Left ventricle myocardium superior (tissue), 1 donor: ENCODE results near the gene ADCK1. TPM values are rescaled to one million over a fixed set of nuclear protein-coding genes. Genes with fewer than 3 reads are reported as not detected.
"Not testable (repeated sequence)": the region's sequence is repeated elsewhere in the genome, so short reads cannot be mapped to it uniquely, and the experiment has no call there.

Source experiments
- ATAC-seq: fragments of 200-7000 bp; cut with Tn5 transposase; one replicate; pipeline ENCODE4 v1.9.1; 2020; ENCODE audit warnings: mild to moderate bottlenecking, moderate library complexity
- DNase-seq: peaks from one replicate; pipeline ENCODE4 v3.0.0-alpha.2; 2020
- intact Hi-C: fragments of 100-400 bp; cut with micrococcal nuclease; formaldehyde crosslinking; loops from one replicate; pipeline ENCODE4 v1.11.0; 2022
- long read RNA-seq: library from polyadenylated mRNA; unstranded; transcript quantifications from one replicate; pipeline ENCODE4 v2.0.0, GENCODE V29; 2021
- total RNA-seq: library from RNA; stranded (reverse); fragmentation: NEBNext Ultra II Directional; extraction: Animal tissue kit (Norgen Biotek cat#: 25700); gene quantifications from one replicate; pipeline ENCODE4 v1.2.1, GENCODE V29; 2021
- donor health status: DM: no; HTN: yes; CAD: no; lungs with severe emphysema.

ADCK1 gene, protein sequence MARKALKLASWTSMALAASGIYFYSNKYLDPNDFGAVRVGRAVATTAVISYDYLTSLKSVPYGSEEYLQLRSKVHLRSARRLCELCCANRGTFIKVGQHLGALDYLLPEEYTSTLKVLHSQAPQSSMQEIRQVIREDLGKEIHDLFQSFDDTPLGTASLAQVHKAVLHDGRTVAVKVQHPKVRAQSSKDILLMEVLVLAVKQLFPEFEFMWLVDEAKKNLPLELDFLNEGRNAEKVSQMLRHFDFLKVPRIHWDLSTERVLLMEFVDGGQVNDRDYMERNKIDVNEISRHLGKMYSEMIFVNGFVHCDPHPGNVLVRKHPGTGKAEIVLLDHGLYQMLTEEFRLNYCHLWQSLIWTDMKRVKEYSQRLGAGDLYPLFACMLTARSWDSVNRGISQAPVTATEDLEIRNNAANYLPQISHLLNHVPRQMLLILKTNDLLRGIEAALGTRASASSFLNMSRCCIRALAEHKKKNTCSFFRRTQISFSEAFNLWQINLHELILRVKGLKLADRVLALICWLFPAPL
- 11.0 TPM for total RNA-seq
- long read RNA-seq, transcript ADCK1-201 (11 exons, 2,234 nt) = major isoform, 6 of 11 reads
- long read RNA-seq, partial matches to known transcripts = 1 of 11 reads
- long read RNA-seq, other reads (novel, unspliced or antisense) = 4 of 11 reads

DNA sequence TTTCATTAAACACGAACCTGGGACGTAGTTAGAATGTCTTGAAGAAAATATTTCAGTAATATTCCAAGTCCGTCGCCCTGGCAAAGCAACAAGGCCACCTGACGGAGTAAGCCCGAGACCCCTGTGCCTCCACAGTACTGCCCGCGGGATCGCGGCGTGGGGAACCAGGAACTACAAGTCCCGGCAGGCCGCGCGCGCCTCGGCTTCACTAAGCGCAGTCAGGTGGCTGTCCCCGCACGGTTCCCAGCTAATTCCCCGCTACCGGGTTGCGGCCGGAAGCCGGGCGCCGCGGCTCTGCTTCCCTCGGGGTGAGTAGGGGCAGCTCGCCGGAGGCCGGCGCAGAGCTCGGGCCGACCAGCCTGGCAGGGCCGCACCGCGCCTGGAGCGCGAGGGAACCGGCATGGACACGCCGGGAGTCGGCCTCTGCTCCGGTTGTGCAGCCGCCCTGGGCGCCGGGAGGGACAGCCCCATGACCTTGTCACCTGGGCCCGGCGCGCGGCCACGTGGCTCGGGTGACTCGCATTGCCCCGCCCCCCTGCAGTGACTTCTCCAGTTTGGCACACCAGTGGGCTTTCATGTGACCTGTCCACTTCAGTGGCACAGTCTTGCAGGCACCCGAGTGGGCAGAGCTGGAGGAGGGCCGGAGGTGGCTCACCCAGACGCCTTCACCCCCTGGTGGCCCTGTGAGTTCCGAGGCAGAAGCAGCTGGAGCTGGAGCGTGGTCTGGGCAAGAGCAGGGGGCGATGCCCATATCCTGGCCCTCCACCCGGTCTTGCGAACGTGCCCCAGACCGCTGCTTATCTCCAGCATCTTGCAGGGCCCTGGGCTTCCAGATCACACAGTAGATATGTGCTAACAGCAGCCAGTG lies at the start of gene ADCK1:
Gene ADCK1 (plus strand): TSS at position 247 of the 868 bp plus-strand sequence. CDS start 18,870 bp downstream, outside the sequence.
- intact Hi-C loops = no loop called here
- ATAC-seq = peak; percentile 97
- peak; percentile 95 for DNase-seq

DNA sequence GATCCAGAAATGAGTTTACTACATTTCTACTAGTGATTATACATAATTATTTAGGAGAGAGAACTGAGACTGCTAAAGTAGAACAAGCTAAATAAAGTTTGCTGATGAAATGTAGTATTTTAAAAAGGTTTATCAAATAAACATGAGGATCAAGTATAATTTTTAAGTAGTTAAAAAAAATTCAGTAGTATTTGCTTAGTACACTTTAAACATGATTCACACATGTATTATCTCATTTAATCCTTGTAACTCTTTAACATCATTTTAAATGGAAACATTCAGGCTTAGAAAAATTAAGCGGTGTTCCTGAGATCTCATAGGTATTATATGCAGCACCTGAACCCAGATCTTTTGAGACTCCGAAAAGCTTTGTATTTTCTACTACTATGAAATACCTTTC lies 47.6 kb upstream of the ADCK1 start:
- DNase-seq (no peak), ATAC-seq (no peak)
- intact Hi-C loops = no loop called here

DNA sequence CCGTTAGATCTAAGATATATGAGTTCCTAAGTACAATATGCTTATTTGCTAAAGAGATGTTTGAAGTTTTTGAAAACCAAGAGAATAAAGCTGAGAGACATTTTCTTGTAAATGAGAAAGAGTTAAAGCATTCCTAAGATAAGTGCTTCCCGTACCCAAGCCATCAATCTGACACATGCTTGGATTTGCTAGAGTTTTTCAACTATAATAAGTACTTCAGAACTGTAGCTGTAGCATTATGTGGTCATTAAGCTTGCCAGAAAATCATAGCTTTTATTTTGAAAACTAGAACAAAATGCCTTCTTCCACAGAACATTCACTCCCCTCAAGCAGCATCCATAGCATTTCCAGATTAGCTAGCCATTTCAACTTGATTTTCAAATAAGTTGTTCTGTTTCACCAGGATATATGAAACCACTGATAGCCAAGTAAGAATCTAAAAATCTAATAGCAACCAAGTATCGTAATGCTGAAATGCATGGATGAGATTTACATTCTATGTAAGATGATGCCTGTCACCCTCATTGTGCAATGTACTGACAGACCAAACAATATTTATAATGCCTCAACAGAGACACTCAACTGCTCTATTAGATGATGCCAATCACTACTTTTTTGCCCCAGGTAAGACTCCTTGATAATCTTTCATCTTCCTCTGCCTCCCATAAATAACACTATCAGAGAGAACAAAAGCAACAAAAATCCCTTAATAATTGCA lies 47.0 kb upstream of the ADCK1 start:
- DNase-seq = no peak
- ATAC-seq = no peak
- intact Hi-C loops = no loop called here

DNA sequence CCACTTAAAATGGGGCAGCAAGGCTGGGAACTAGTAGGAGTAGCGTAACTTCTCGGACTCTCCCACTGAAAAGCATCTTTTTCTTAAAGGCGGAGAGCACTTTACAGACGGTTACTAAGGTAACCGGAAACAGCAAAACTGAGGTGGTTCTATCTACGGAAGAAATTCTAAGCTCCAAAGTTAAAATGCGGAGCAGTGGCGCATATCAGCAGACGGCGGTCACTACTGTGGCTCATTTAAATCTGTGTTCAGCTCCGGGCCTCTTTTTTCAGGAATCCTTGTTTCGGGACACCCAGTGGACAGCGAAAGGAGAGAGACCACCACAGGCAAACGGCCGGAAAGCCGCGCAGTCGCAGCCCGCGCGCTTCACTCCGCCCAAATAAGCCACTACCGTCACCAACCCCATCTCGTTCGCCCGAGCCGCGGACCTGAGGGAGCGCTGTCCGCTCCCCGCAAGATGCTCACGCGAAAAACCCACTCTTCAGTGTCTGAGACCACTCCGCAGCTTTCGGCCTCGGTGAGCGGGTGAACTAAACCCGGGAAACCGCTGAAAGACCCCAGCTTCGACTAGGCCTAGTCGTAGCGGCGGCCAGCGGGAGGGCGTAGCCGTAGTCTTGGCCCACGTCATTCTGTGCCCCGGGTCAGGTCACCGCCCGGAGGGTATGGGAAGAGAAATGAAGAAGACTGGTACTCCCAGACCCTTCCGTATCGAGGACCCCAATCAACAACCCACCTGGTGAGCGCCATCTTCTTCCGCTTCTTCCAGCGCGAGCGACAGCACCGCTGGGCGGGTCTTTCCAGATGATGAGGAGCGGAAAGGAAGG lies 39.3 kb upstream of the ADCK1 start, which contains the start of gene SNW1:
Gene SNW1 (minus strand): TSS at position 776 of the 824 bp plus-strand sequence. CDS start 29 bp downstream, at position 747.
- intact Hi-C loops = no loop called here
- peak; percentile 94 for DNase-seq
- ATAC-seq = peak; percentile 98

DNA sequence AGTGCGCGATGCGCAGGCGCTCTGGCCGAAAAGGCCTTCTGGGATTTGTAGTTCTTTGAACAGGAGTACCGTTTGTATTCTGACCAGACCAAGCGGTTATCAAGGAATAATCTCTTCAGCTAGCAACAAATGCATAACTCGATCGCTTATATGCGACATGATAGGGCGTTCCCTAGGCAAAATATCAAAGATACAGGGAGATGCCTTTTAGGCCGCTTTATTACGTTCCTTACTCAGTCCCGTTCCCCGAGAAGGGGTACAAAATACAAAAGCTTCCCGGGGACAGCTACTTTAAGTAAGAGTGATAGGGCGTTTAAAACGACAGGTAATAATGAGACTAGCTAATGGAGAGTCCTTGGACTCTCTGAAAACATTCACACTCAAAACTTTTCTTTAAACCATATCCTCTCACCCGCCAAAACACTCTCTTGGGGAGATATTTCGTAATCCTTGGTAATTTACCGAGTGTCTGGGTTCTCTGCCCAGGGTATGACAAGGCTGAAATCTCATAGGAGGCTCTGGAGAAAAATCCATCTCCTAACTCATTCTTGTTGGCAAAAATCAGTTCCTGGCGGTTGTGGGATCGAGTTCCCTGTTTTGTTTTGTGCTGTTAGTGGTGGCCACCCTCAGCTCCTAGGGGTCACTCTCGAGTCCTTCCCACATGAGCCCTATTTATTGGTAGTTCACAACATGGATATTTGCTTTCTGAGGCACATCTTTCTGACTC lies 38.5 kb upstream of the ADCK1 start:
- DNase-seq (peak; percentile 42), ATAC-seq (peak; percentile 69)
- intact Hi-C loops = no loop called here

DNA sequence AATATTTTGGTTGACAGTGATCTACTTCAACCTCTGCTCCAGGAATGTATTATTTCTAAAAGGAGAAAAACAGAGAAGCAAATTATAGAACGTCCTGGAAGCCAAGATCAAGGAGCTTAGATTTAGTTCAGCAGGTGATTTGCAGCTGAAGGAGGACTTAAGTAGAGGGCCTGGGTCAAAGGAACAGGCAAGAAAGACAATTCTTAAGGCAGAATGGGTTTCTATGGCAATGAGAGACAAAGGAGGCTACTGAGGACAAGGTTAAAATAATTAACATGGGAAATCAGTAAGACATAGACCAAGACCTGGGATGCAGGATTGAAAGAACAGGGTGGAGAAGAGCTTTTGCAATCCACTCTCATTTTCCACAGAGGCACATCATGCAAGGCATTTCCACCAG lies 36.6 kb upstream of the ADCK1 start:
- ATAC-seq = no peak
- DNase-seq = no peak
- intact Hi-C loops = no loop called here

DNA sequence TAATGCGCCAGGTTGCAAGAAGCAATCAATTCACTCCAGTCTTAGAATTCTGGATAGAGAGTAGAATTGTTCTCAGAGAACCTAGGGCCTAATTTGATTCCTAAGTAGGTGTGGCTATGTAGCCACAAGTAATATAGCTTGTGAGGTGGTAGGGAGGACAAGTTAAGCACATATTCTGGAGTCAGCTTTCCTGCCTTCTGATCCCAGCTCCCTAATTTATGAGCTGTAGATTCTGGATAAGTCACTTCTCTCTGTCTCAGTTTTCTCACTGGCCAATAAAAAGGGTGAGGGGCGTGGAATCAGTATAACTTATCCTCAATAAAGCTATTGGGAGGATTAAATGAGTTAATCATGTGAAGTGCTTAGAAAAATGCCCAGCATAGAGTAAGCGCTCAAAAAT lies 35.9 kb upstream of the ADCK1 start:
- intact Hi-C loops = no loop called here

DNA sequence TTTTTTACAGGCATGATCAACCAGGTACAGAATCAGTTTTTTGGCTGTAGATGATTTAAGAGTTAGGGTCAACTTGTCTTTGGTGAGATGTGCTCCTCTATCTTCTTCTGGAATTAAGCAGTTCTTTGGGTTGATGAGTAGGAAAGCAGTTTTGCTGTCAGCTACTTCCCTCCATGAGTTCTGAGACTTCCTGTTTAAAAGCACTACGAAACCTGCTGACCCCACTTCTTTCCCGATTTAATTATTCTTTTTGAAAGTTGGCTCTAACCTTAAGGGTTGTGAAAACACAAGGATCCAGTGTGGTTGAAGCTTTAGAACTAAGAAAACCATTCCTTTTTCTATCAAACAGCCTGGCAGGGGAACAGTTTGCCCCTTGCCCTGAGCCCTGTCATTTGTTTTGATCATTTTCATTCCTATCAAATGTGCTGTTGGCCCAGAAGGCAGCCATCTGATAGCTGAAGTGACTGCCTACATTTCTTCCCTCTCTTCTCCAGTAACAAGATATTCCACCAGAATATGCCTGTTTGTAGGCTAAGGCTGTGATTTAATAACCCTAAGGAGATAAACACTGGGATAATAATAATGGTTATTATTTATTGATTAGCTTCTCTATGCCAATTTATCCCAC lies 31.4 kb upstream of the ADCK1 start:
- intact Hi-C loops, DNase-seq: not testable (repeated sequence)

More for the DNA sequence above, 35.9 kb upstream of the ADCK1 start:
- DNase-seq (no peak), ATAC-seq (no peak)

DNA sequence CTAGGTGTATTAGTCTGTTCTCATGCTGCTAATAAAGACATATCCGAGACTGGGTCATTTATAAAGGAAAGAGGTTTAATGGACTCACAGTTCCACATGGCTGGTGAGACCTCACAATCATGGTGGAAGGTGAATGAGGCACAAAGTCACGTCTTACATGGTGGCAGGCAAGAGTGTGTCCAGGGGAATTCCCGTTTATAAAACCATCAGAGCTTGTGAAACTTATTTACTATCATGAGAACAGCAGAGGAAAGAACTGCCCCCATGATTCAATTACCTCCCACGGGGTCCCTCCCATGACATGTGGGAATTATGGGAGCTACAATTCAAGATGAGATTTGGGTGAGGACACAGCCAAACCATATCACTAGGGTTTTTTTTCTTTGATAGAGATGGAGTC lies 25.9 kb upstream of the ADCK1 start:
- ATAC-seq, intact Hi-C loops, DNase-seq: not testable (repeated sequence)

More for the DNA sequence above, 31.4 kb upstream of the ADCK1 start:
- ATAC-seq = not testable (repeated sequence)

DNA sequence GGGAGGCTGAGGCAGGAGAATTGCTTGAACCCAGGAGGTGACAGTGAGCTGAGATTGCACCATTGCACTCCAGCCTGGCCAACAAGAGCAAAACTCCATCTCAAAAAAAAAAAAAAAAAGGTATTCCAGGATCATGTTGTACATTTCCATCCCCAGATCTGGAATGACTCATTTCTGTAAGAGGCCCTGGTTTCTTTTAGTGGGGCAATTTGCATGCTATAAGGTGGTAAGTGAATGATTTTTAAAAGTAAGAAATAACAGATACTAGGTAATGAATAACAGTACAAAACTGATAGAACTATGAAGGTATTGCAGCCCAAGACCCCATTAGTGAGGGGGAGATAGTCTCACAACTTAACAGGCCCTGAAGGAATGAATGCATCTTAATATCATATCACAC lies 17.7 kb upstream of the ADCK1 start:
- intact Hi-C loops = no loop called here
- DNase-seq (no peak), ATAC-seq (no peak)

DNA sequence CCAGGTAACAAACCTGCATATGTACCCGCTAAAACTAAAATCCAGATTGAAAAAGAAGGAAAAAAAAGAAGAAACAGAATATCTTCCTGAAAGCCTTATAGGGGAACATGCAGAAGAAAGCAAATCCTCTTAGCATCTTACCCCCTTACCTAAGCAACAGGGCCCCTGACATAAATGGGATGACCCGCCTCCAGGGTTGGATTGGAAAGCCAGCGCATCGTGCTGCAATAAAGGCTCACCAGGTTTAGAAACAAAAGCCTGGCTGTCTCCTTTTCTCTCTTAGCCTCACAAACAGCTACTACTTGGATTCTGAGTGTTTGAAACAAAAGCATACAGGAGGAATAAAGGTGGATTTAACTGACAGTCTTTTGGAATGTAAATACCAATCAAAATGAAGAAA lies 13.8 kb upstream of the ADCK1 start:
- DNase-seq (no peak), ATAC-seq (no peak)
- intact Hi-C loops = no loop called here

DNA sequence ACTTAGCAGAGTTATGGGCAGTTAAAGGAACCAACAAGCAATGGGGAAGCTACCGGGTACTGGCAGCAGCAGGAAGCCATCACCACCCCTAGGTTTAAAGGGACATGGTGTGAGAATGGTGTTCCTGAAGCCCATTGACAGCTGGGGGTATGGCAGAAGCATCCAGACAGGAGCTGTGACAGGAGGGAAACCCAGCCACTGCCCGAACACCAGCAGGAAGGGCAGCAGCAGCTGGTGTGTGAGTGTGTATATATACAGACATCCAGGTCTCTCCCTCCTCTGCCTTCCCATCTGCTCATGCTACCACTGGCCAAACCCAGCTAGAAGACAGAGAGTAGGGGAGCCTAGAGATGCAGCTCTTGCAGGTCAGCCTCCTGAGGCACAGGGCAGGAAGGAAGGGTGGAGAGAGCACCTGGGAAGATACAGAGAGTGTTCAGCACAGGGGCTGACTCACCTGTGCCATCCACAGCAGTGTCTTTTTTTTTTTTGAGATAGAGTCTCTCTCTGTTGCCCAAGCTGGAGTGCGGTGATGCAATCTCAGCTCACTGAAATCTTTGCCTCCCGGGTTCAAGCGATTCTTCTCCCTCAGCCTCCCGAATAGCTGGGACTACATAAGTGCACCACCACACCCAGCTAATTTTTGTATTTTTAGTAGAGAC lies 9.2 kb upstream of the ADCK1 start:
- ATAC-seq = no peak
- intact Hi-C loops = no loop called here
- DNase-seq = no peak

DNA sequence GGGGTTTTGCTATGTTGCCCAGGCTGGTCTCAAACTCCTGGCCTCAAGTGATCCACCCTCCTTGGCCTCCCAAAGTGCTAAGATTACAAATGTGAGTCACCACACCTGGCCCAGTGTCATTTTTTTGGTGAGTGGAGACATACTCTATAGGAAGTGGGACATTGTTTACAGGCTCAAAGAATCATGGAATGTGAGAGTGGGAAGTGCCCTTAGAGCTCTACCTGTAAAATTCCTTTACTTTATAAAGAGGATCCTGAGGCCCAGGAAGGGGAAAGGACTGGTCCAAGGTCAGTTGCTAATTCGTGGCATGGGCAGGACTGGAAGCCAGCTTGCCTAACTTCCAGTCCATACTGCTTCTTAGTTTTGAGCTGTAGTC lies 8.7 kb upstream of the ADCK1 start:
- intact Hi-C loops = no loop called here
- DNase-seq (no peak), ATAC-seq (no peak)

DNA sequence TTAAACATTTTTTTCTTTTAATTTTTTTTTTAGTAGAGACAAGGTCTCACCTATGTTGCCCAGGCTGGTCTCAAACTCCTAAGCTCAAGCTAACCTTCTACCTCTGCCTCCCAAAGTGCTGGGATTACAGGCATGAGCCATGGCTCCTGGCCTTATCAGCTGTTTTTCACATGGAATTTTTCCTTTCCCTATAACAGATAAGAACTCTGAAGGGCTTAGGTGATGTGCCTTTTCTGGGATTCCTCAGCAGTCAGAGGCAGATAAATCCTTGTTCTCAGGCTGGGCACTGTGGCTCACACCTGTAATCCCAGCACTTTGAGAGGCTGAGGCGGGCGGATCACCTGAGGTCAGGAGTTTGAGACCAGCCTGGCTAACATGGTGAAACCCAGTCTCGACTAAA lies 6.7 kb upstream of the ADCK1 start:
- intact Hi-C loops, DNase-seq, ATAC-seq: not testable (repeated sequence)

DNA sequence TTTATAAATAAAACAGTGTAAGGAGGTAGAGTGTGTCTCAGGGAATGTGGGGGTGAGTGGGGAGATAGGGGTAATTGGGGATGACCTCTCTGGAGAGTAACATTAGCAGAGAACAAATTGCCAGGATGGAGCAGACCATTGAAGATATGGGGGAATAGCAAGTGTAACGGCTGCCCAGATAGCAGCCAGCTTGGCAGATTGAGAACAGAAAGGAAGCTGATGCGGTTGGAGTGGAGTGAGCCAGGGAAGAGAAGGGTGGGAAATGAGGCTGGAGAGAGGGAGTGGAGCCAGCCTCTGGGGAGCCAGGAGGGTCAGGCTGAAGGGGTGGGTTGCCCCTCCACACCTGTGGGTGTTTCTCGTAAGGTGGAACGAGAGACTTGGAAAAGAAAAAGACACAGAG lies 5.6 kb upstream of the ADCK1 start:
- ATAC-seq = no peak

DNA sequence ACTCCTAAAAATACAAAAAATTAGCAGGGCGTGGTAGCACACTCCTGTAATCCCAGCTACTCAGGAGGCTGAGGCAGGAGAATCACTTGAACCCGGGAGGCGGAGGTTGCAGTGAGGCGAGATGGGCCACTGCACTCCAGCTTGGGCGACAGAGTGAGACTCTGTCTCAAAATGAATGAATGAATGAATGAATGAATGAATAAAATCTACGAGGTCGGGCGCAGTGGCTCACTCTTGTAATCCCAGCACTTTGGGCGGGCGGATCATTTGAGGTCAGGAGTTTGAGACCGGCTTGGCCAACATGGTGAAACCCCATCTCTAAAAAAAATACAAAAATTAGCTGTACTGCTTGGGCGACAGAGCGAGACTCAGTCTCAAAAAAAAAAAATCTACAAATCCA lies 453 bp upstream of the ADCK1 start:
- intact Hi-C loops, DNase-seq, ATAC-seq: not testable (repeated sequence)

More for the DNA sequence above, 5.6 kb upstream of the ADCK1 start:
- no peak for DNase-seq
- intact Hi-C loops = no loop called here

DNA sequence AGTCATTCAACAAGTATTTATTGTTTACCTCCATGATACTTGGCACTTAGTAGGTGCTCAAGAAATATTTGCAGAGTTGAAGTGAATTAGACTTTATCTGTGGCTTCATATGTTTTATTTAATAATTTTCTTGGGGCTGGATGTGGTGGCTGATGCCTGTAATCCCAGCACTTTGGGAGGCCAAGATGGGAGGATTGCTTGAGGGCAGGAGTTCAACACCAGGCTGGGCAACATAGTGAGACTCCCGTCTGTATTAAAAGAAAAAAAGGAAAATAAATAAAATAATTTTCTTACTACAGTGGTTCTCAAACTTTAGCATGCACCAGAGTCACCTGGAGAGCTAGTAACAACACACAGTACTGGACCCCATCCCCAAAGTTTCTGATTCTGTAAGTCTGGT lies 905 bp downstream of the ADCK1 start:
- intact Hi-C loops = no loop called here
- ATAC-seq (no peak), DNase-seq (no peak)
